Smooth muscle cell (in vitro differentiated cells): ENCODE results near the gene HIRA. TPM values are rescaled to one million over a fixed set of nuclear protein-coding genes. Genes with fewer than 3 reads are reported as not detected.
"Not testable (repeated sequence)": the region's sequence is repeated elsewhere in the genome, so short reads cannot be mapped to it uniquely, and the experiment has no call there.

Experiments used
- DNase-seq: peaks from one replicate; lab custom pipeline; 2025; ENCODE audit not compliant: unreplicated experiment; lab: John Stamatoyannopoulos, UW
- H2AFZ ChIP-seq: fragments of 200-600 bp; sonication (generic); 2 replicates; pipeline ENCODE4 v1.6.0; 2016; ENCODE audit warnings: antibody characterized with exemption, low read depth, mild to moderate bottlenecking
- H3F3A ChIP-seq: fragments of 200-600 bp; sonication (generic); 2 replicates; pipeline ENCODE4 v1.6.0; 2017; ENCODE audit warnings: antibody characterized with exemption, low read depth
- H3K27ac ChIP-seq: fragments of 200-600 bp; sonication (generic); 2 replicates; pipeline ENCODE4 v1.5.1; 2016; ENCODE audit warnings: low read depth, mild to moderate bottlenecking
- H3K27me3 ChIP-seq: fragments of 200-600 bp; sonication (generic); 2 replicates; pipeline ENCODE4 v1.6.1; 2016; ENCODE audit warnings: low read depth, mild to moderate bottlenecking
- H3K36me3 ChIP-seq: fragments of 200-600 bp; sonication (generic); 2 replicates; pipeline ENCODE4 v1.5.1; 2016; ENCODE audit warnings: low read depth
- H3K4me1 ChIP-seq: fragments of 200-600 bp; sonication (generic); 2 replicates; pipeline ENCODE4 v1.5.1; 2016; ENCODE audit warnings: low read depth
- H3K4me2 ChIP-seq: fragments of 200-600 bp; sonication (generic); 2 replicates; pipeline ENCODE4 v1.6.0; 2016; ENCODE audit warnings: mild to moderate bottlenecking
- H3K4me3 ChIP-seq: fragments of 200-600 bp; sonication (generic); 2 replicates; pipeline ENCODE4 v1.5.1; 2016; ENCODE audit warnings: mild to moderate bottlenecking
- H3K79me2 ChIP-seq: fragments of 200-600 bp; sonication (generic); 2 replicates; pipeline ENCODE4 v1.6.0; 2016; ENCODE audit warnings: low read depth, mild to moderate bottlenecking
- H3K9ac ChIP-seq: fragments of 200-600 bp; sonication (generic); 2 replicates; pipeline ENCODE4 v1.6.0; 2016; ENCODE audit warnings: low read depth
- H3K9me3 ChIP-seq: fragments of 200-600 bp; sonication (generic); replicated peaks from 2 replicates; pipeline ENCODE4 v1.5.1; 2016; ENCODE audit warnings: low read depth
- H4K20me1 ChIP-seq: fragments of 200-600 bp; sonication (generic); 2 replicates; pipeline ENCODE4 v1.6.0; 2016; ENCODE audit warnings: low read depth
- WGBS: methylation state at CpG from one replicate; pipeline ENCODE4 v1.1.7; 2016; ENCODE audit warnings: low lambda C conversion rate; 5-methylcytosine and 5-hydroxymethylcytosine counted together
- polyA plus RNA-seq: library from polyadenylated mRNA; unstranded; fragments of >200 nt; fragmentation: Nextera tagmentation; extraction: Ambion mirVana; gene quantifications from 2 replicates; pipeline ENCODE4 v1.2.1, GENCODE V29; 2016
- total RNA-seq: library from RNA; depleted of rRNA; stranded (reverse); fragments of >200 nt; gene quantifications from 2 replicates; pipeline ENCODE4 v1.2.3, GENCODE V29; 2014
- TF ChIP-seq, protein P1 (sequence below): fragments of 200-600 bp; sonication (generic); IDR thresholded peaks from 2 replicates; pipeline ENCODE4 v1.5.1; 2017; ENCODE audit warnings: borderline replicate concordance, mild to moderate bottlenecking, antibody characterized with exemption; ENCODE audit not compliant: insufficient read depth, poor library complexity, severe bottlenecking

Gene HIRA
- total and polyA plus RNA-seq, 2 experiments from 2014 or later, result 7.3 to 8.7 TPM

DNA sequence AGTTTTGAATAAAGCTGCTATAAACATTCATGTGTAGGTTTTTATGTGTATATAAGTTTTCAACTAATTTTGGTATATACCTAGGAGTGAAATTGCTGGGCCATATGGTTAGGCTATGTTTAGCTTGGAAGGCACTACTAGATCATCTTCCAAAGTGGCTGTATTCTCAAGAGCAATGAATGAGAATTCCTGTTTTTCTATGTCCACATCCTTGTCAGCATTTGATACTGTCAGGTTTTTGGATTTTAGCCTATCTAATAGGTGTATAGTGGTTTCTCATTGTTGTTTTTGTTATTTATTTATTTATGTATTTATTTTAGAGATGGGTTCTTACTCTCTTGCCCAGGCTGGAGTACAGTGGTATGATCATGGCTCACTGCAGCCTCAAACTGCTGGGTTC, 113.7 kb downstream of the HIRA start:
- H3K27ac ChIP-seq, result no peak overlapping the region
- peaks cover 12% of the 10 kb centered on the region for H3K9me3 ChIP-seq
- no peak overlapping the region for H3K4me3 ChIP-seq
- H3K4me2 ChIP-seq, result no peak overlapping the region
- no peaks in the 10 kb centered on the region for H4K20me1 ChIP-seq
- H3K4me1 ChIP-seq, result no peaks in the 10 kb centered on the region
- H3K9ac ChIP-seq, result no peak overlapping the region
- no peaks in the 10 kb centered on the region for H3K36me3 ChIP-seq
- no peaks in the 10 kb centered on the region for H3K79me2 ChIP-seq
- no peaks in the 10 kb centered on the region for H3K27me3 ChIP-seq
- H2AFZ ChIP-seq, result no peak overlapping the region
- H3F3A ChIP-seq, result no peaks in the 10 kb centered on the region
- no peak for DNase-seq
- TF ChIP-seq, protein P1, sequence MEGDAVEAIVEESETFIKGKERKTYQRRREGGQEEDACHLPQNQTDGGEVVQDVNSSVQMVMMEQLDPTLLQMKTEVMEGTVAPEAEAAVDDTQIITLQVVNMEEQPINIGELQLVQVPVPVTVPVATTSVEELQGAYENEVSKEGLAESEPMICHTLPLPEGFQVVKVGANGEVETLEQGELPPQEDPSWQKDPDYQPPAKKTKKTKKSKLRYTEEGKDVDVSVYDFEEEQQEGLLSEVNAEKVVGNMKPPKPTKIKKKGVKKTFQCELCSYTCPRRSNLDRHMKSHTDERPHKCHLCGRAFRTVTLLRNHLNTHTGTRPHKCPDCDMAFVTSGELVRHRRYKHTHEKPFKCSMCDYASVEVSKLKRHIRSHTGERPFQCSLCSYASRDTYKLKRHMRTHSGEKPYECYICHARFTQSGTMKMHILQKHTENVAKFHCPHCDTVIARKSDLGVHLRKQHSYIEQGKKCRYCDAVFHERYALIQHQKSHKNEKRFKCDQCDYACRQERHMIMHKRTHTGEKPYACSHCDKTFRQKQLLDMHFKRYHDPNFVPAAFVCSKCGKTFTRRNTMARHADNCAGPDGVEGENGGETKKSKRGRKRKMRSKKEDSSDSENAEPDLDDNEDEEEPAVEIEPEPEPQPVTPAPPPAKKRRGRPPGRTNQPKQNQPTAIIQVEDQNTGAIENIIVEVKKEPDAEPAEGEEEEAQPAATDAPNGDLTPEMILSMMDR, result no peak

DNA sequence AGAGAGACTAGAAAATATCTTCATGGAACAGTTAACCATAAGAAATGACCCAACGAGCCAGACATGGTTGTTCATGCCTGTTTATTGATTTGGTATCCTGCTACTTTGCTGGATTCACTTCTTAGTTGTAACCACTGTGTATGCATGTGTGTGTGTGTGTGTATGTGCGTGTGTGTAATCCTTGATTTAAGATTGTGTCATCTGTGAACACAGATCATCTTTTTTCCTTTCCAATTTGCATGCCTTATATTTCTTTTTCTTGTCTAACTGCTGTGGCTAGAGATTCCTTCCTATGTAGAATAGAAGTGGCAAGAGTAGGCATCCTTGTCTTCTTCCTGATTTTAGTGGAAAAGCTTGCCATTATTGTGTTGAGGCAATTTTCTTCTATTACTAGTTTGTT, 123.7 kb downstream of the HIRA start:
- TF ChIP-seq, protein P1, result no peak
- no peaks in the 10 kb centered on the region for H3K9me3 ChIP-seq

DNA sequence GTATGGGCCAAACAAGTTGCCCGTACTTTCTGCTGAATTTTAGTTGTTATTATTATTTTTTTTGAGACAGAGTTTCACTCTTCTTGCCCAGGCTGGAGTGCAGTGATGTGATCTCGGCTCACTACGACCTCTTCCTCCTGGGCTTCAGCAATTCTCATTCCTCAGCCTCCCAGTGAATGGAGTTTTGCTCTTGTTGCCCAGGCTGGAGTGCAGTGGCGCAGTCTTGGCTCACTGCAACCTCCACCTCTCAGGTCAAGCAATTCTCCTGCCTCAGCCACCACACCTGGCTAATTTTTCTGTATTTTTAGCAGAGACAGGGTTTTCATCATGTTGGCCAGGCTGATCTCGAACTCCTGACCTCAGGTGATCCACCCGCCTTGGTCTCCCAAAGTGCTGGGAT, 125.0 kb downstream of the HIRA start:
- H2AFZ ChIP-seq, H3K27ac ChIP-seq, H3K9ac ChIP-seq, H3K4me2 ChIP-seq, H4K20me1 ChIP-seq, H3K27me3 ChIP-seq, H3K79me2 ChIP-seq, DNase-seq, H3K36me3 ChIP-seq, H3K4me1 ChIP-seq, H3K9me3 ChIP-seq, H3F3A ChIP-seq, H3K4me3 ChIP-seq: not testable (repeated sequence)
- WGBS, result 92% methylated on average over 6 of the region's 6 CpGs

More for the DNA sequence above, 123.7 kb downstream of the HIRA start:
- no peaks in the 10 kb centered on the region for H3K4me1 ChIP-seq
- H3K27ac ChIP-seq, result no peak overlapping the region
- WGBS, result 86% methylated on average over 2 of the region's 2 CpGs
- no peaks in the 10 kb centered on the region for H3F3A ChIP-seq
- no peak overlapping the region for H3K4me3 ChIP-seq
- H2AFZ ChIP-seq, result no peak overlapping the region
- no peak overlapping the region for H3K4me2 ChIP-seq
- no peaks in the 10 kb centered on the region for H3K27me3 ChIP-seq
- DNase-seq, result no peak
- H3K79me2 ChIP-seq, result no peaks in the 10 kb centered on the region
- H3K36me3 ChIP-seq, result no peaks in the 10 kb centered on the region
- no peaks in the 10 kb centered on the region for H4K20me1 ChIP-seq
- no peak overlapping the region for H3K9ac ChIP-seq

DNA sequence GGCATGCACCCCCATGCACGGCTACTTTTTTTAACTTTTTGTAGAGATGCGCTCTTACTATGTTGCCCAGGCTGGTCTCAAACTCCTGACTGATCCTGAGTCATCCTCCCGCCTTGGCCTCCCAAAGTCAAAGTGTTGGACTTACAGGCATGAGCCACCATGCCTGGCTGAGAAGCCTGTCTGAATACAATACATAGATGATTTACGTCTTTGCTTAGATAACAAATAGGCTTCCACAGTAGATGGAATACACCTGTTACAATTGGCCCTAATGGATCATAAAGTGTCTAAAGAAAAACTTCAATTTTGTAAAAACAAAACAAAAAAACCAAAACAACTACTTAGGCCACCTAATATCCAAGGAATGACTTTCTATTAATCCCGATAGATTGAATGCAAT, 127.0 kb downstream of the HIRA start:
- no peaks in the 10 kb centered on the region for H3F3A ChIP-seq
- H3K9ac ChIP-seq, result no peak overlapping the region
- 93% methylated on average over 5 of the region's 5 CpGs for WGBS
- H3K4me2 ChIP-seq, result no peak overlapping the region
- H3K36me3 ChIP-seq, result no peaks in the 10 kb centered on the region
- no peaks in the 10 kb centered on the region for H3K79me2 ChIP-seq
- no peaks in the 10 kb centered on the region for H3K27me3 ChIP-seq
- H2AFZ ChIP-seq, result no peak overlapping the region
- no peaks in the 10 kb centered on the region for H3K4me1 ChIP-seq
- no peak overlapping the region for H3K27ac ChIP-seq
- H4K20me1 ChIP-seq, result no peaks in the 10 kb centered on the region
- H3K4me3 ChIP-seq, result no peak overlapping the region
- DNase-seq, result no peak
- TF ChIP-seq, protein P1, result no peak
- no peaks in the 10 kb centered on the region for H3K9me3 ChIP-seq
